ENCODE data around the gene PARD3B. TPM values are rescaled to one million over a fixed set of nuclear protein-coding genes. Genes with fewer than 3 reads are reported as not detected.

PARD3B gene
- total RNA-seq, 2 experiments from 2014 or later, result 0.49 to 1.1 TPM

- Mint-ChIP-seq H3K27ac (no peak overlapping the region), H3K4me3 (no peak overlapping the region), H3K27me3 (no peaks in the 10 kb centered on the region), H3K9me3 (peaks cover 3% of the 10 kb centered on the region), H3K36me3 (peaks cover 2% of the 10 kb centered on the region), H3K4me1 (peaks cover 5% of the 10 kb centered on the region)
- DNase-seq, result no peak
These were observed 496.3 kb downstream of the PARD3B start for GRCh38 chr2:205041472-205042130.

- Mint-ChIP-seq H3K4me1 (peaks cover 5% of the 10 kb centered on the region), H3K9me3 (peaks cover 4% of the 10 kb centered on the region), H3K36me3 (peaks cover 2% of the 10 kb centered on the region), H3K4me3 (no peak overlapping the region), H3K27ac (no peak overlapping the region), H3K27me3 (no peaks in the 10 kb centered on the region)
- DNase-seq, result no peak
These were observed 498.0 kb downstream of the PARD3B start for GRCh38 chr2:205043285-205043684.

DNA sequence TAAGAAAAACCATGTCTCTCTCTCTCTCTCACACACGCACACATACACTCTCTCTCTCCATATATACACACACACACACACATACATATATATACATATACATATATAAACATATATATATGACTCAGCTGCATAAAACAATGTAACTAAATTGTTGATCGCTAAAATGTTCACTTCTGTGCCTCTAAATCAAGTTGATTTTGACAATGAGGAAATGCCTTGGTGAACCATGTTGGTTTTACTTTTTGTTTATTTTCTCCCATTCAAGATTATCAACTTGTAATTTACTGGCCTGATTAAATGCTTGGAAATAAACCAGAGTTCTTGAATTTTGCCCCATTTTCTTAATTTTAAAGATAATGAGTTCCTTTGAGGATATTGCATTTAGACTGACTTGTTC lies 500.4 kb downstream of the PARD3B start:
- no peak for DNase-seq
- Mint-ChIP-seq H3K9me3 (peaks cover 17% of the 10 kb centered on the region), H3K4me3 (no peak overlapping the region), H3K4me1 (peaks cover 2% of the 10 kb centered on the region), H3K36me3 (peaks cover 6% of the 10 kb centered on the region), H3K27ac (no peak overlapping the region), H3K27me3 (no peaks in the 10 kb centered on the region)

DNA sequence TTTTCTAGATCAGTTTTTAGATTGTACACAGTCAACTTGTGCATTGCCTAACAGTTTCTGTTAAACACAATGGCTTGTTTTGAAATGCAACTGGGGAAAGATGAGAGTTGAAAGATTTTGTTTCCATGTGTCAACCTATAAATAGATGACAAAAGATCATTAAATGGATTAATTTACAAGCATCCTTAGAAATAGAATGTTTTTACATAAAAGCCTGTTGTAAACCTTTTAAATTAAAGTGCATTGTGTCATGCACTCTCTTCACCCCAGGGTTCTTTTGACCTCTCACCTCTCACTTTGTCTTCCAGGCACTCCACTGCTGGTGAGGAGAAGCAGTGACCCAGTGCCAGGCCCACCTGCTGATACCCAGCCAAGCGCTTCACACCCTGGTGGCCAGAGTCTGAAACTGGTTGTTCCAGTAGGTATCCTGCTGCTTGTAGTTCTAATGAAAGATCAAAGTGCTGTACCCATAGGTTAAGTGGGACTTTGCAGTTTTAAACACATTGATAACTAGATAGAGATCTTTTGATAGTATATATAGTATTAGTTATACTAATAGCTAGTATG lies 502.1 kb downstream of the PARD3B start:
- no peak for DNase-seq
- Mint-ChIP-seq H3K27me3 (no peaks in the 10 kb centered on the region), H3K27ac (no peak overlapping the region), H3K4me3 (no peak overlapping the region), H3K9me3 (peaks cover 17% of the 10 kb centered on the region), H3K36me3 (peaks cover 6% of the 10 kb centered on the region), H3K4me1 (peaks cover 3% of the 10 kb centered on the region)

GRCh38 chr2:205051417-205051816 lies 506.1 kb downstream of the PARD3B start:
- Mint-ChIP-seq H3K4me3 (no peak overlapping the region), H3K4me1 (peaks cover 8% of the 10 kb centered on the region), H3K27me3 (no peaks in the 10 kb centered on the region), H3K36me3 (peaks cover 4% of the 10 kb centered on the region), H3K9me3 (peaks cover 13% of the 10 kb centered on the region), H3K27ac (no peak overlapping the region)
- DNase-seq, result no peak

GRCh38 chr2:205052781-205053180 lies 507.5 kb downstream of the PARD3B start:
- no peak for DNase-seq
- Mint-ChIP-seq H3K27ac (no peak overlapping the region), H3K9me3 (peaks cover 13% of the 10 kb centered on the region), H3K27me3 (no peaks in the 10 kb centered on the region), H3K4me3 (no peak overlapping the region), H3K36me3 (peaks cover 4% of the 10 kb centered on the region), H3K4me1 (peaks cover 8% of the 10 kb centered on the region)

GRCh38 chr2:205053827-205054410 lies 508.6 kb downstream of the PARD3B start:
- H3K36me3 Mint-ChIP-seq, result peaks cover 2% of the 10 kb centered on the region
- H3K4me3 Mint-ChIP-seq, result no peak overlapping the region
- peaks cover 14% of the 10 kb centered on the region for H3K4me1 Mint-ChIP-seq
- peaks cover 21% of the 10 kb centered on the region for H3K9me3 Mint-ChIP-seq
- H3K27ac Mint-ChIP-seq, result no peak overlapping the region
- H3K27me3 Mint-ChIP-seq, result no peaks in the 10 kb centered on the region
- DNase-seq, result no peak

- Mint-ChIP-seq H3K36me3 (peaks cover 6% of the 10 kb centered on the region), H3K4me1 (peaks cover 16% of the 10 kb centered on the region), H3K9me3 (peaks cover 18% of the 10 kb centered on the region), H3K4me3 (no peak overlapping the region), H3K27me3 (no peaks in the 10 kb centered on the region), H3K27ac (no peak overlapping the region)
- DNase-seq, result no peak
These were observed 509.5 kb downstream of the PARD3B start for GRCh38 chr2:205054789-205055188.

- no peak overlapping the region for H3K4me3 Mint-ChIP-seq
- H3K27me3 Mint-ChIP-seq, result no peaks in the 10 kb centered on the region
- H3K4me1 Mint-ChIP-seq, result peaks cover 16% of the 10 kb centered on the region
- no peak for DNase-seq
- H3K36me3 Mint-ChIP-seq, result peaks cover 6% of the 10 kb centered on the region
- H3K9me3 Mint-ChIP-seq, result peaks cover 17% of the 10 kb centered on the region
- H3K27ac Mint-ChIP-seq, result no peak overlapping the region
These were observed 510.0 kb downstream of the PARD3B start for GRCh38 chr2:205055251-205055650.

DNA sequence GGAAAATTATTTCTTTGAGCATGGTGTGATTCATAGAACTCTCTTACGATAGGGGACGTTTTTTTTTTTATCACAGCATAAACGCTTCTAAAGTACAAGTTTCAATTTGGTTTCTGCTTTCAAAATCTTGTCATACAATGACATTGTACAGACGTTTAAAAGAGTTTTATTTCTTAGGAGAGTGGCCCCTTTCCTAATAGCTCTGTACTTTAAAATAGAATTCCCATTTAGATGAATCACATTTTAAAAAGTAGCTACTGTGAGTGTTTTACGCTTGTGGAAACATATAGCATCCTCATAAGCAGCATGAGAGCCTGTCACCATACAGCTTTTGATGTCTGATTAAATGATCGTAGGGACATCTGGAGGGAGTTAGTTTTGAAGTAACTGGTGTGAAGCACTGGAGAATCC lies 510.9 kb downstream of the PARD3B start:
- H3K27ac Mint-ChIP-seq, result no peak overlapping the region
- no peak for DNase-seq
- H3K4me3 Mint-ChIP-seq, result no peak overlapping the region
- H3K9me3 Mint-ChIP-seq, result peaks cover 17% of the 10 kb centered on the region
- peaks cover 16% of the 10 kb centered on the region for H3K4me1 Mint-ChIP-seq
- H3K36me3 Mint-ChIP-seq, result peaks cover 6% of the 10 kb centered on the region
- no peaks in the 10 kb centered on the region for H3K27me3 Mint-ChIP-seq

DNA sequence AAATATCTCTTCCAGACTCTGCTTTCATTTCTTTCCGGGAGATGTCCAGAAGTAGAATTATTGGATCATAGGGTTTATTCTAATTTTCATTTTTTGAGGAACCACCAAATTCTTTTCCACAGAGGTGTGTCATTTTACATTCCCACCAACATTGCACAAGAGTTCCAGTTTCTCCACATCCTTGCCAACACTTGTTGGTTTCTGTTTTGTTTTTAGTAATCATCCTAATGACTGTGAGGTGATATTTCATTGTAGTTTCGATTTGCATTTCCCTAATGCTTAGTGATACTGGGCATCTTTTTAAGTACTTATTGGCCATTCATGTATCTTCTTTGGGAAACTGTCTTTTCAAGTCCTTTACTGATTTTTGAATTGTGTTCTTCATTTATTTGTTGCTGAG lies 513.1 kb downstream of the PARD3B start:
- peaks cover 6% of the 10 kb centered on the region for H3K36me3 Mint-ChIP-seq
- peaks cover 17% of the 10 kb centered on the region for H3K9me3 Mint-ChIP-seq
- peaks cover 9% of the 10 kb centered on the region for H3K4me1 Mint-ChIP-seq
- H3K27ac Mint-ChIP-seq, result no peak overlapping the region
- DNase-seq, result no peak
- H3K4me3 Mint-ChIP-seq, result no peak overlapping the region
- no peaks in the 10 kb centered on the region for H3K27me3 Mint-ChIP-seq

DNA sequence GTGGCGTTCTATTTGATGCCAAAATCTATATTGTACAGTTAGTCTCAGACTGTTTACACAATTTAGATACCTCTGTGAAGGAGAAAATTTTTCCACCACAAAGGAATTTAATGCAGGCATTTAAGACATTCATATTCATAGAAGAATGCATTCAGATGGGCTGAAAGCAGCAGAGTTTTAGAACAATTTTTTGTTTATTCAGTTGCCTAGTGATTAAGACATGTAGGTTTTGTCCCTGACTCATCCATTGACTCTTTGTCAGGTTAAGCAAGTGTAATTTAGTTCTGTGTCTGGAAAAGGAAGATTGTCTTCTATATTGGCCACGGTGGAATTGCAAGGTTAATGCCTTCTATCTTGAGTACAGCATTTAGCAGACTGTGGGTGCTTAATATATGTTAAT lies 515.0 kb downstream of the PARD3B start:
- Mint-ChIP-seq H3K27ac (no peak overlapping the region), H3K9me3 (peaks cover 19% of the 10 kb centered on the region)

DNA sequence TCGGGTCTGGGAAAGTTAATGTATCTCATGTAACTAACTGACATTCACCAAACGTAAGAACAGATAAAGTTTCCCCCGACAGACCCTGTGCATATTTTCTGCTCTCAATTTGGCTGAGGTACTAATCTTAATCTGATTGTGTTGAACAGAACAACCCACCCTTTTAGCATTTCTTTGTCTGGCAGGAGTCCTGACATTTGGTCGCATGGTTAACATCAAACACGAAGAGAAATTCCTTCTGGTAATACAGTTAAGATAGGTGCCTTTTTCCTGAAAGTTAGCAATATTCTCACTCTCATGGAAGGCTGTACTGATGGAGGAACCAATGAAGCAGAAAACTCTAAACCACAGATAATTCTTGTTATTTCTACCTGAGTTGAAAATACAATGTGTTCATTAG lies 520.8 kb downstream of the PARD3B start:
- Mint-ChIP-seq H3K36me3 (no peaks in the 10 kb centered on the region), H3K4me1 (peaks cover 9% of the 10 kb centered on the region), H3K27ac (no peak overlapping the region), H3K9me3 (peaks cover 2% of the 10 kb centered on the region), H3K4me3 (no peak overlapping the region), H3K27me3 (no peaks in the 10 kb centered on the region)
- no peak for DNase-seq

More for the DNA sequence above, 515.0 kb downstream of the PARD3B start:
- Mint-ChIP-seq H3K4me1 (peaks cover 9% of the 10 kb centered on the region), H3K36me3 (peaks cover 6% of the 10 kb centered on the region), H3K4me3 (no peak overlapping the region), H3K27me3 (no peaks in the 10 kb centered on the region)
- no peak for DNase-seq

GRCh38 chr2:205069928-205070327 lies 524.7 kb downstream of the PARD3B start:
- H3K4me3 Mint-ChIP-seq, result no peak overlapping the region
- H3K36me3 Mint-ChIP-seq, result no peaks in the 10 kb centered on the region
- peaks cover 15% of the 10 kb centered on the region for H3K4me1 Mint-ChIP-seq
- H3K27ac Mint-ChIP-seq, result no peak overlapping the region
- no peak for DNase-seq
- peaks cover 3% of the 10 kb centered on the region for H3K9me3 Mint-ChIP-seq
- no peaks in the 10 kb centered on the region for H3K27me3 Mint-ChIP-seq

DNA sequence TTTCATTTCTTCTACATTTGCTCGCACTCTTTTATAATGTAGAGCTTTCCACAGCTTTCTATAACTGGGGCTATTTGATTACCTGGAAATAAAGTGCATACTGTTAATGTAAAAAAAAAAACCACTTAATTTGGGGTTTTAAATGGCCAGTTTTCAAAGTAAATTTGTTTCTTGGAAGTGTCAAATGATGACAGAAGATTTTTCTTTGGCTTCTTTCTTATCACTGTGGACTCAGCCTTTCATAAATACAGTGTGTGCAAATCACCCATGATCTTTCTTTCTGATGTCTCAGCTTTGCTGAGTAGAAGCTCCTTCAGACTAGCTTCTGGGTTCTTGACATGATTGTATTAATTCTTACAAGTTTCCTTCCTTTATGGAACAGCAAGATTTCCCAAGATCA lies 525.6 kb downstream of the PARD3B start:
- DNase-seq, result no peak
- peaks cover 18% of the 10 kb centered on the region for H3K4me1 Mint-ChIP-seq
- H3K27ac Mint-ChIP-seq, result no peak overlapping the region
- H3K36me3 Mint-ChIP-seq, result no peaks in the 10 kb centered on the region
- no peak overlapping the region for H3K4me3 Mint-ChIP-seq
- H3K9me3 Mint-ChIP-seq, result peaks cover 3% of the 10 kb centered on the region
- no peaks in the 10 kb centered on the region for H3K27me3 Mint-ChIP-seq

All from activated naive CD8-positive, alpha-beta T cell treated with anti-CD3 and anti-CD28 coated beads for 36 hours (primary cell).